GM12878 (cell line): Measurements from ENCODE around the gene POMC.

Experiments used
- BHLHE40 ChIP-seq, 2 experiments: fragments of 450-650 bp in 1 of 2; IDR thresholded peaks; 2 replicates each; pipeline ENCODE4 v1.6.1; 2011 to 2017; ENCODE audit warnings: low read depth in 2 of 2, borderline replicate concordance in 1 of 2, improper control_type of control experiment in 1 of 2, low read length in 1 of 2, mild to moderate bottlenecking in 1 of 2
- CBX5 ChIP-seq: sonication (generic); IDR thresholded peaks from 2 replicates; pipeline ENCODE4 v1.6.1; 2016; ENCODE audit warnings: low read depth, moderate library complexity, mild to moderate bottlenecking, inconsistent platforms
- EP300 ChIP-seq, 2 experiments: fragments of 150-350 bp in 1 of 2; IDR thresholded peaks; 2 replicates each; pipeline ENCODE4 v1.6.1; 2011 to 2012; ENCODE audit warnings: low read depth in 2 of 2, low read length in 2 of 2, borderline replicate concordance in 1 of 2, improper control_type of control experiment in 1 of 2, inconsistent platforms in 1 of 2; ENCODE audit not compliant: control insufficient read depth in 1 of 2
- ESRRA ChIP-seq: IDR thresholded peaks from 2 replicates; pipeline ENCODE4 v1.6.1; 2012; ENCODE audit warnings: mild to moderate bottlenecking, low read length, improper control_type of control experiment
- EZH2 ChIP-seq: IDR thresholded peaks from 2 replicates; pipeline ENCODE4 v1.6.1; 2012; ENCODE audit warnings: low read depth, mild to moderate bottlenecking, control low read depth, inconsistent platforms, low read length, borderline replicate concordance; ENCODE audit not compliant: control insufficient read depth
- KLF5 ChIP-seq: fragments of 450-650 bp; IDR thresholded peaks from 2 replicates; pipeline ENCODE4 v1.6.1; 2014; ENCODE audit warnings: mild to moderate bottlenecking; ENCODE audit not compliant: partially characterized antibody
- NFYB ChIP-seq: IDR thresholded peaks from 2 replicates; pipeline ENCODE4 v1.6.1; 2011; ENCODE audit warnings: low read depth, mild to moderate bottlenecking, low read length, improper control_type of control experiment, moderate library complexity; ENCODE audit not compliant: insufficient read depth
- PRDM15 ChIP-seq: fragments of 450-650 bp; formaldehyde crosslinking; IDR thresholded peaks from 2 replicates; pipeline ENCODE4 v1.4.0; 2020; ENCODE audit warnings: mild to moderate bottlenecking, moderate library complexity
- ZNF622 ChIP-seq: fragments of 450-650 bp; IDR thresholded peaks from 2 replicates; pipeline ENCODE4 v1.6.1; 2017; ENCODE audit warnings: mild to moderate bottlenecking, inconsistent platforms
- TF ChIP-seq, protein P1 (sequence below): IDR thresholded peaks from 2 replicates; pipeline ENCODE4 v1.6.1; 2012; ENCODE audit warnings: mild to moderate bottlenecking, low read depth, low read length
- TF ChIP-seq, protein P2 (sequence below), 3 experiments: IDR thresholded peaks in 2 of 3; conservative IDR thresholded peaks in 1 of 3; 2 replicates each; pipeline ENCODE4 v1.5.1; 2011; ENCODE audit warnings: low read depth in 3 of 3, low read length in 3 of 3, mild to moderate bottlenecking in 3 of 3, control low read depth in 2 of 3, moderate library complexity in 2 of 3, inconsistent platforms in 1 of 3, mixed read lengths in 1 of 3; ENCODE audit not compliant: control insufficient read depth in 2 of 3, insufficient read depth in 1 of 3; ENCODE audit errors: extremely low read depth in 1 of 3

DNA sequence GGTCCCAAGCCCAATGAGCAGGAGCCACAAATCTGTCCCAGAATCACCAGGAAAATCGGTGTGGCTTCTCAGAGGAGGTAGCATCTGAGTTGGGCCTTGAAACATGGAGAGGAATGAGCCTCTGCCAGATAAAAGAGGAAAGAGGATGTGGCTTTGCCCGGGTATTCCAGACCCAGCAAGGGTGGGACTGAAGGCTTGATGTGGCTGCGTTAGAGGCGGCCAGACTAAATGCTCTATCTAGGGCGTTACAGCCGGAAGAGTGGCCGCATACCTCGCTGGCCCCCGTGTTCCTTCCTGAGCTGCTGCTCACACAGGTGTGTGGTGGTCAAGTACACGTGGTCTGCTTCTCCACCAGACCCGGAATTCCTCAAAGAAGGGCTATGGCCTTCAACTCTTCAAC, 33.9 kb upstream of the POMC start:
- TF ChIP-seq PRDM15 (CRISPR knock-in tag) (no peak), BHLHE40 (IDR thresholded peaks at IDR 0.05; ENCODE audit: borderline replicate concordance in 1 of 2, low read depth in 2 of 2, low read length in 1 of 2) (no peak), ZNF622 (no peak), NFYB (no peak), EZH2 (no peak), CBX5 (no peak), KLF5 (no peak), EP300 (IDR thresholded peaks at IDR 0.05; ENCODE audit: borderline replicate concordance in 1 of 2, control insufficient read depth in 1 of 2, low read depth in 2 of 2, low read length in 2 of 2) (no peak), ESRRA (no peak)
- TF ChIP-seq, protein P1, sequence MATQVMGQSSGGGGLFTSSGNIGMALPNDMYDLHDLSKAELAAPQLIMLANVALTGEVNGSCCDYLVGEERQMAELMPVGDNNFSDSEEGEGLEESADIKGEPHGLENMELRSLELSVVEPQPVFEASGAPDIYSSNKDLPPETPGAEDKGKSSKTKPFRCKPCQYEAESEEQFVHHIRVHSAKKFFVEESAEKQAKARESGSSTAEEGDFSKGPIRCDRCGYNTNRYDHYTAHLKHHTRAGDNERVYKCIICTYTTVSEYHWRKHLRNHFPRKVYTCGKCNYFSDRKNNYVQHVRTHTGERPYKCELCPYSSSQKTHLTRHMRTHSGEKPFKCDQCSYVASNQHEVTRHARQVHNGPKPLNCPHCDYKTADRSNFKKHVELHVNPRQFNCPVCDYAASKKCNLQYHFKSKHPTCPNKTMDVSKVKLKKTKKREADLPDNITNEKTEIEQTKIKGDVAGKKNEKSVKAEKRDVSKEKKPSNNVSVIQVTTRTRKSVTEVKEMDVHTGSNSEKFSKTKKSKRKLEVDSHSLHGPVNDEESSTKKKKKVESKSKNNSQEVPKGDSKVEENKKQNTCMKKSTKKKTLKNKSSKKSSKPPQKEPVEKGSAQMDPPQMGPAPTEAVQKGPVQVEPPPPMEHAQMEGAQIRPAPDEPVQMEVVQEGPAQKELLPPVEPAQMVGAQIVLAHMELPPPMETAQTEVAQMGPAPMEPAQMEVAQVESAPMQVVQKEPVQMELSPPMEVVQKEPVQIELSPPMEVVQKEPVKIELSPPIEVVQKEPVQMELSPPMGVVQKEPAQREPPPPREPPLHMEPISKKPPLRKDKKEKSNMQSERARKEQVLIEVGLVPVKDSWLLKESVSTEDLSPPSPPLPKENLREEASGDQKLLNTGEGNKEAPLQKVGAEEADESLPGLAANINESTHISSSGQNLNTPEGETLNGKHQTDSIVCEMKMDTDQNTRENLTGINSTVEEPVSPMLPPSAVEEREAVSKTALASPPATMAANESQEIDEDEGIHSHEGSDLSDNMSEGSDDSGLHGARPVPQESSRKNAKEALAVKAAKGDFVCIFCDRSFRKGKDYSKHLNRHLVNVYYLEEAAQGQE = no peak
- TF ChIP-seq, protein P2, sequence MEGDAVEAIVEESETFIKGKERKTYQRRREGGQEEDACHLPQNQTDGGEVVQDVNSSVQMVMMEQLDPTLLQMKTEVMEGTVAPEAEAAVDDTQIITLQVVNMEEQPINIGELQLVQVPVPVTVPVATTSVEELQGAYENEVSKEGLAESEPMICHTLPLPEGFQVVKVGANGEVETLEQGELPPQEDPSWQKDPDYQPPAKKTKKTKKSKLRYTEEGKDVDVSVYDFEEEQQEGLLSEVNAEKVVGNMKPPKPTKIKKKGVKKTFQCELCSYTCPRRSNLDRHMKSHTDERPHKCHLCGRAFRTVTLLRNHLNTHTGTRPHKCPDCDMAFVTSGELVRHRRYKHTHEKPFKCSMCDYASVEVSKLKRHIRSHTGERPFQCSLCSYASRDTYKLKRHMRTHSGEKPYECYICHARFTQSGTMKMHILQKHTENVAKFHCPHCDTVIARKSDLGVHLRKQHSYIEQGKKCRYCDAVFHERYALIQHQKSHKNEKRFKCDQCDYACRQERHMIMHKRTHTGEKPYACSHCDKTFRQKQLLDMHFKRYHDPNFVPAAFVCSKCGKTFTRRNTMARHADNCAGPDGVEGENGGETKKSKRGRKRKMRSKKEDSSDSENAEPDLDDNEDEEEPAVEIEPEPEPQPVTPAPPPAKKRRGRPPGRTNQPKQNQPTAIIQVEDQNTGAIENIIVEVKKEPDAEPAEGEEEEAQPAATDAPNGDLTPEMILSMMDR (IDR thresholded peaks at IDR 0.05 in 2 of 3, conservative IDR thresholded peaks at IDR 0.05 in 1 of 3; ENCODE audit: control insufficient read depth in 2 of 3, extremely low read depth in 1 of 3, insufficient read depth in 1 of 3, low read depth in 3 of 3, low read length in 3 of 3) = no peak
